Astrocyte (in vitro differentiated cells and primary cell): ENCODE data around the gene PLEKHM2.

Source experiments
- CTCF ChIP-seq: IDR thresholded peaks from 2 replicates; pipeline ENCODE4 v1.5.1; 2011; ENCODE audit warnings: low read depth, mild to moderate bottlenecking, inconsistent platforms, low read length, moderate library complexity; ENCODE audit not compliant: insufficient read depth
- EZH2 ChIP-seq: IDR thresholded peaks from 2 replicates; pipeline ENCODE4 v1.6.1; 2012; ENCODE audit warnings: mild to moderate bottlenecking, low read length, inconsistent platforms; ENCODE audit not compliant: insufficient read depth

GRCh38 chr1:15727021-15727420, 42.9 kb downstream of the PLEKHM2 start:
- TF ChIP-seq CTCF (no peak), EZH2 (no peak)
